Pancreas (tissue), 10 donors: Measurements from ENCODE around the gene FAM193A. TPM values are rescaled to one million over a fixed set of nuclear protein-coding genes. Genes with fewer than 3 reads are reported as not detected.

Source experiments
- ATAC-seq, 4 donors: fragments of 200-7000 bp; cut with Tn5 transposase; one replicate each; pipeline versions ENCODE4 v1.8.0 to v1.9.1; 2020; ENCODE audit warnings: mild to moderate bottlenecking in 4 of 4, moderate library complexity in 4 of 4
- DNase-seq, 6 donors: peaks; one replicate each; pipeline ENCODE4 v3.0.0-alpha.2; 2020
- FAIRE-seq: peaks from 2 replicates; lab custom pipeline; 2012; peaks lifted over from hg19 to GRCh38; lab: Jason Lieb, UNC
- H3K27ac ChIP-seq, 4 donors: fragments of 200-600 bp; sonication (generic); 1 replicate in 3 of 4; 2 replicates in 1 of 4; pipeline versions ENCODE4 v1.5.0 to v1.8.0; 2020
- H3K27me3 ChIP-seq, 4 donors: fragments of 200-600 bp; one replicate each; pipeline ENCODE4 v1.8.0; 2021
- H3K36me3 ChIP-seq, 3 donors: fragments of 200-600 bp; sonication (generic) in 1 of 3; one replicate each; pipeline versions ENCODE4 v1.5.0 to v1.8.0; 2020 to 2021
- H3K4me1 ChIP-seq, 3 donors: fragments of 200-600 bp; one replicate each; pipeline ENCODE4 v1.8.0; 2021
- H3K4me3 ChIP-seq, 4 donors: fragments of 200-600 bp; sonication (generic) in 2 of 4; one replicate each; pipeline versions ENCODE4 v1.5.0 to v1.8.0; 2020 to 2021
- H3K9me3 ChIP-seq, 4 donors: fragments of 200-600 bp; one replicate each; pipeline ENCODE4 v1.8.0; 2021
- CTCF ChIP-seq, 4 donors: fragments of 200-600 bp; sonication (generic) in 3 of 4; IDR thresholded peaks; one replicate each; pipeline versions ENCODE4 v1.5.0 to v1.8.0; 2021; ENCODE audit warnings: antibody characterized with exemption in 4 of 4
- WGBS, 2 donors: extraction: QIAGEN DNeasy Blood & Tissue Kit; methylation state at CpG; one replicate each; pipeline ENCODE4 v1.1.7; 2013; 5-methylcytosine and 5-hydroxymethylcytosine counted together
- intact Hi-C, 3 donors: fragments of 100-400 bp; cut with DNase I; formaldehyde crosslinking; loops; one replicate each; pipeline versions ENCODE4 v1.11.1 to v1.14.2; 2022
- polyA plus RNA-seq, 2 donors: library from polyadenylated mRNA; stranded (reverse); fragments of 200-250 nt; gene quantifications; one replicate each; pipeline ENCODE4 v1.2.3, GENCODE V29; 2013
- total RNA-seq, 6 donors: library from RNA; stranded (reverse); fragmentation: NEBNext Ultra II Directional in 4 of 6; extraction: Animal tissue kit (Norgen Biotek cat#: 25700) in 4 of 6; gene quantifications; one replicate each; pipeline versions ENCODE4 v1.2.1 to v1.2.4, GENCODE V29; 2021 to 2023
- donor health status: healthy with polysubstance abuse.
- donor health status: DM: no; HTN: no; CAD: no; lungs with moderate emphysema.
- donor health status: DM: no; HTN: no; CAD: no.
- donor health status: control.
- donor health status: control.
- donor health status: Bipolar disorder and iron deficiency.
- donor health status: DM: yes; HTN: yes; CAD: no.
- donor health status: DM: no; HTN: no; CAD: no.
- donor health status: DM: no; HTN: no; CAD: no.
- donor health status: DM: yes; HTN: yes; CAD: no.

The FAM193A gene
- total and polyA plus RNA-seq, 8 donors = 10.1 to 17.0 (median 10.7) TPM

- no peaks in the 10 kb centered on the region for H3K4me1 ChIP-seq
- no peak for ATAC-seq
- H3K27me3 ChIP-seq = no peaks in the 10 kb centered on the region
- no peak for FAIRE-seq
- H3K4me3 ChIP-seq = no peak overlapping the region
- H3K36me3 ChIP-seq = peaks cover 0 to 40% (median 22%) of the 10 kb centered on the region in 3 donors
- DNase-seq = peak in 1 of 6 donors; percentile 39
- 90 to 95% methylated on average over 27 of the region's 27 CpGs for WGBS, 2 donors
- no peak overlapping the region for H3K27ac ChIP-seq
- no peaks in the 10 kb centered on the region for H3K9me3 ChIP-seq
- intact Hi-C loops = no loop called here
- no peak for TF ChIP-seq CTCF (IDR thresholded peaks at IDR 0.05)
Observed at GRCh38 chr4:2742081-2742822, 205.8 kb downstream of the FAM193A start.

GRCh38 chr4:2742823-2743517, 206.5 kb downstream of the FAM193A start:
- Histone ChIP-seq H3K36me3 (peaks cover 0 to 46% (median 26%) of the 10 kb centered on the region in 3 donors), H3K27me3 (no peaks in the 10 kb centered on the region), H3K4me3 (no peak overlapping the region), H3K27ac (no peak overlapping the region), H3K9me3 (no peaks in the 10 kb centered on the region), H3K4me1 (no peaks in the 10 kb centered on the region)
- no peak for FAIRE-seq
- TF ChIP-seq CTCF (IDR thresholded peaks at IDR 0.05) = no peak
- ATAC-seq = no peak
- WGBS, 2 donors = 83 to 84% methylated on average over 6 of the region's 6 CpGs
- peak in 1 of 6 donors; percentile 33 for DNase-seq
- intact Hi-C loops = no loop called here

- intact Hi-C loops = no loop called here
- no peaks in the 10 kb centered on the region for H3K9me3 ChIP-seq
- peaks cover 0 to 46% (median 26%) of the 10 kb centered on the region in 3 donors for H3K36me3 ChIP-seq
- H3K27ac ChIP-seq = no peak overlapping the region
- peak in 1 of 4 donors; percentile 27 for ATAC-seq
- H3K4me3 ChIP-seq = no peak overlapping the region
- H3K27me3 ChIP-seq = no peaks in the 10 kb centered on the region
- FAIRE-seq = no peak
- no peaks in the 10 kb centered on the region for H3K4me1 ChIP-seq
- no peak for TF ChIP-seq CTCF (IDR thresholded peaks at IDR 0.05)
- DNase-seq = peak in 2 of 6 donors; percentile 32 to 34
- WGBS, 2 donors = 87 to 91% methylated on average over 21 of the region's 21 CpGs
Observed at GRCh38 chr4:2743518-2744445, 207.3 kb downstream of the FAM193A start.

GRCh38 chr4:2744576-2745270, 208.3 kb downstream of the FAM193A start:
- 93 to 94% methylated on average over 27 to 28 of the region's 28 CpGs for WGBS, 2 donors
- Histone ChIP-seq H3K9me3 (no peaks in the 10 kb centered on the region), H3K4me3 (no peak overlapping the region), H3K27me3 (no peaks in the 10 kb centered on the region), H3K27ac (no peak overlapping the region), H3K4me1 (no peaks in the 10 kb centered on the region), H3K36me3 (peaks cover 0 to 46% (median 26%) of the 10 kb centered on the region in 3 donors)
- intact Hi-C loops = no loop called here
- peak in 2 of 6 donors; percentile 42 to 43 for DNase-seq
- FAIRE-seq = no peak
- ATAC-seq = no peak
- TF ChIP-seq CTCF (IDR thresholded peaks at IDR 0.05) = no peak
